Measurements from ENCODE around the gene CD99.

DNA sequence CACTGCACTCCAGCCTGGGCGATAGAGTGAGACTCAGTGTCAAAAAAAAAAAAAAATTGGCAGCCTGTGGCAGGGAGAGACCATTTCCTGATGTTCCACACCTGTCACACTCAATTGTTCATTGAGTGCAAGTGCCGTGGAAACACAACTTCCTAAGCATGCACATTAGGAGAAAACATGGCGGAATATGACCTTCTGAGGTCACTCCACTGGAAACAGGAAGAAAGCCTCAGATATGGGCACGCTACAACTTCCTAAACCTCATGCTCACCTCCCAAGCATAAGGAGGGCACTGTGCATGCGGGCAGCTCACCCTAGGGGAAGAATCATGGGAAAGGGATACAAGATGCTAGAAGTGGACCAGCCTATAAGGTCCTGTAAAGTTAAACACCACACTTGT lies 28.5 kb upstream of the CD99 start:
- TF ChIP-seq POLR2A (IDR thresholded peaks at IDR 0.05) = no peak
- TF ChIP-seq, protein P1, sequence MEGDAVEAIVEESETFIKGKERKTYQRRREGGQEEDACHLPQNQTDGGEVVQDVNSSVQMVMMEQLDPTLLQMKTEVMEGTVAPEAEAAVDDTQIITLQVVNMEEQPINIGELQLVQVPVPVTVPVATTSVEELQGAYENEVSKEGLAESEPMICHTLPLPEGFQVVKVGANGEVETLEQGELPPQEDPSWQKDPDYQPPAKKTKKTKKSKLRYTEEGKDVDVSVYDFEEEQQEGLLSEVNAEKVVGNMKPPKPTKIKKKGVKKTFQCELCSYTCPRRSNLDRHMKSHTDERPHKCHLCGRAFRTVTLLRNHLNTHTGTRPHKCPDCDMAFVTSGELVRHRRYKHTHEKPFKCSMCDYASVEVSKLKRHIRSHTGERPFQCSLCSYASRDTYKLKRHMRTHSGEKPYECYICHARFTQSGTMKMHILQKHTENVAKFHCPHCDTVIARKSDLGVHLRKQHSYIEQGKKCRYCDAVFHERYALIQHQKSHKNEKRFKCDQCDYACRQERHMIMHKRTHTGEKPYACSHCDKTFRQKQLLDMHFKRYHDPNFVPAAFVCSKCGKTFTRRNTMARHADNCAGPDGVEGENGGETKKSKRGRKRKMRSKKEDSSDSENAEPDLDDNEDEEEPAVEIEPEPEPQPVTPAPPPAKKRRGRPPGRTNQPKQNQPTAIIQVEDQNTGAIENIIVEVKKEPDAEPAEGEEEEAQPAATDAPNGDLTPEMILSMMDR (IDR thresholded peaks at IDR 0.05) = no peak
